Osteoblast (primary cell): Measurements from ENCODE around the gene TOB1. TPM values are rescaled to one million over a fixed set of nuclear protein-coding genes. Genes with fewer than 3 reads are reported as not detected.

Experiments used
- DNase-seq: peaks from one replicate; pipeline ENCODE4 v3.0.0; 2011; ENCODE audit warnings: low spot score, mixed read lengths; ENCODE audit not compliant: insufficient read length; ENCODE audit errors: missing footprints
- H2AFZ ChIP-seq: 2 replicates; pipeline ENCODE4 v1.6.0; 2011; ENCODE audit warnings: mild to moderate bottlenecking, low read length
- H3K27ac ChIP-seq: 2 replicates; pipeline ENCODE4 v1.5.1; 2011; ENCODE audit warnings: mild to moderate bottlenecking, low read depth, low read length, moderate library complexity
- H3K27me3 ChIP-seq: 2 replicates; pipeline ENCODE4 v1.6.0; 2012; ENCODE audit warnings: mild to moderate bottlenecking, control low read depth, inconsistent platforms, low read length, moderate library complexity; ENCODE audit not compliant: insufficient read depth
- H3K36me3 ChIP-seq: 2 replicates; pipeline ENCODE4 v1.5.1; 2011; ENCODE audit warnings: mild to moderate bottlenecking, low read length, control low read depth, moderate library complexity; ENCODE audit not compliant: insufficient read depth
- H3K4me1 ChIP-seq: 2 replicates; pipeline ENCODE4 v1.5.1; 2011; ENCODE audit warnings: mild to moderate bottlenecking, low read length, control low read depth, moderate library complexity; ENCODE audit not compliant: insufficient read depth
- H3K4me2 ChIP-seq: 2 replicates; pipeline ENCODE4 v1.6.0; 2011; ENCODE audit warnings: mild to moderate bottlenecking, low read length; ENCODE audit not compliant: insufficient read depth
- H3K4me3 ChIP-seq: fragments of 200-600 bp; sonication (generic); 3 replicates; pipeline ENCODE4 v1.5.1; 2012; ENCODE audit warnings: mild to moderate bottlenecking, low read length, inconsistent platforms; ENCODE audit not compliant: insufficient read depth
- H3K79me2 ChIP-seq: 2 replicates; pipeline ENCODE4 v1.6.0; 2012; ENCODE audit warnings: mild to moderate bottlenecking, low read length, control low read depth, inconsistent platforms; ENCODE audit not compliant: insufficient read depth
- H3K9me3 ChIP-seq: 2 replicates; pipeline ENCODE4 v1.5.1; 2011; ENCODE audit warnings: low read depth, low read length, control low read depth
- H4K20me1 ChIP-seq: 2 replicates; pipeline ENCODE4 v1.6.0; 2012; ENCODE audit warnings: mild to moderate bottlenecking, low read length, control low read depth; ENCODE audit not compliant: insufficient read depth
- CTCF ChIP-seq: IDR thresholded peaks from 2 replicates; pipeline ENCODE4 v1.5.1; 2011; ENCODE audit warnings: mild to moderate bottlenecking, low read depth, low read length, moderate library complexity; ENCODE audit errors: extremely low read depth
- total RNA-seq: library from RNA; depleted of rRNA; stranded (reverse); fragments of >200 nt; gene quantifications from 2 replicates; pipeline ENCODE4 v1.2.3, GENCODE V29; 2012

TOB1 gene
- total RNA-seq, 1 donor = 18.8 TPM

GRCh38 chr17:50818921-50819657 lies 47.1 kb downstream of the TOB1 start:
- Histone ChIP-seq H3K27me3 (peaks cover 19% of the 10 kb centered on the region), H3K4me3 (no peak overlapping the region), H3K27ac (no peak overlapping the region), H3K4me1 (peaks cover 9% of the 10 kb centered on the region), H3K9me3 (no peaks in the 10 kb centered on the region), H2AFZ (no peak overlapping the region), H3K79me2 (no peaks in the 10 kb centered on the region), H4K20me1 (no peaks in the 10 kb centered on the region), H3K36me3 (no peaks in the 10 kb centered on the region), H3K4me2 (no peak overlapping the region)
- peak; percentile 74 for DNase-seq
- no peak for TF ChIP-seq CTCF

- H3K4me1 ChIP-seq = peaks cover 9% of the 10 kb centered on the region
- no peaks in the 10 kb centered on the region for H3K36me3 ChIP-seq
- peaks cover 24% of the 10 kb centered on the region for H3K27me3 ChIP-seq
- no peak overlapping the region for H3K4me3 ChIP-seq
- peak overlapping the region; percentile 45 for H3K4me2 ChIP-seq
- no peak for DNase-seq
- no peaks in the 10 kb centered on the region for H4K20me1 ChIP-seq
- no peak for TF ChIP-seq CTCF
- no peak overlapping the region for H2AFZ ChIP-seq
- no peak overlapping the region for H3K27ac ChIP-seq
- no peaks in the 10 kb centered on the region for H3K79me2 ChIP-seq
- no peaks in the 10 kb centered on the region for H3K9me3 ChIP-seq
Measured at GRCh38 chr17:50818261-50818660, 47.9 kb downstream of the TOB1 start.

GRCh38 chr17:50817838-50818237 lies 48.3 kb downstream of the TOB1 start:
- Histone ChIP-seq H3K9me3 (no peaks in the 10 kb centered on the region), H3K36me3 (no peaks in the 10 kb centered on the region), H3K4me3 (no peak overlapping the region), H3K4me2 (peak overlapping the region; percentile 45), H3K27me3 (peaks cover 25% of the 10 kb centered on the region), H3K27ac (no peak overlapping the region), H2AFZ (no peak overlapping the region), H3K4me1 (peaks cover 9% of the 10 kb centered on the region), H3K79me2 (no peaks in the 10 kb centered on the region), H4K20me1 (no peaks in the 10 kb centered on the region)
- no peak for DNase-seq
- no peak for TF ChIP-seq CTCF

DNA sequence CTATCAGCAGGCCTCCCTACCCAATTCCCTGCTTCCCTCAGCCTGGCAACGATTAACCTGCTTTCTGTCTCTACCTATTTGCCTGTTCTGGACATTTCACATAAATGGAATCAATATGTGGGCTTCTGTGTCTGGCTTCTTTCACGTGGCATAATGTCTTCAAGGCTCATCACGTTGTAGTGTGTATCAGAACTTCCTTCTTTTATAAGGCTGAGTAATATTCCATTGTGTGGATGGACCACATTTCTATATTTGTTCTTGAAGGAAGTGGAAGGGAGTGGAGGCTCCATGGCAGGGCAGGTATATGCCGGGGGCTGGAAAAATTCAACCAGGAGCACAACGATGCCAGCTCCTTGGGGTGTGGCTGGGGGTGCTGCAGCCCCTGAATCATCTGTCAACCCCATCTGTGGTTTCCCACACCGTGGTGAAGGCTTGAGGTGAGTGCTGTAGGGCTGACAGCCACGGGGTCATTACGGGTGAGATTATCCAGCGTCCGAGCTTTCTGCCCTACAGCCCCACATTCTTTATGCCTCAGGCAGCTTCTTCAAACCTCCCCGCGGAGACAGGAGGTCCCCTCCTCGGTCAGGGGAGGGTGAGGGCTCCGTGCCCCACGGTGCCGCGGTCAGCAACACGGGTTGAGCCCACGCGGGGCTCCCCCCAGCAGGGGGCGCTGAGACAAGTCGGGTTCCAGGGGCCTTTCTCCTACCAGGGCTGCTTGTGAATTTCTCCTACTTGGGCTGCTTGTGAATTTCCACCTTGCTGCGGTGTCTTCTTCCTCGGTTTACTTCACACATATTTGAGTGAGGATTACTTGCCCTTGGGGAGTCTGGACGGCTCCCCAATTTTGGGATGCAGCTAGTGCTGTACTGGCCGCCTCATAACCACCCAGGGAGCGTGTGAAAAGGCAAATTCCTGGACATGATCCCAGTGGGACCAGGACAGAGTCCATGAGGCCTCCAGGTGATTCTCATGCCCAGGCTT lies 49.1 kb downstream of the TOB1 start:
- H3K4me1 ChIP-seq = peaks cover 9% of the 10 kb centered on the region
- TF ChIP-seq CTCF = peak; percentile 68
- H3K4me3 ChIP-seq = peak overlapping the region; percentile 25
- H3K27ac ChIP-seq = no peak overlapping the region
- peak overlapping the region; percentile 51 for H3K4me2 ChIP-seq
- peaks cover 23% of the 10 kb centered on the region for H3K27me3 ChIP-seq
- H3K9me3 ChIP-seq = no peaks in the 10 kb centered on the region
- H3K79me2 ChIP-seq = no peaks in the 10 kb centered on the region
- H2AFZ ChIP-seq = peak overlapping the region; percentile 74
- H3K36me3 ChIP-seq = no peaks in the 10 kb centered on the region
- no peak for DNase-seq
- no peaks in the 10 kb centered on the region for H4K20me1 ChIP-seq
